Measurements from ENCODE around the gene CCDC174.
"Not testable (repeated sequence)": the region's sequence is repeated elsewhere in the genome, so short reads cannot be mapped to it uniquely, and the experiment has no call there.

CCDC174 gene

GRCh38 chr3:14627815-14628214 lies 23.7 kb upstream of the CCDC174 start:
- DNase-seq = no peak

DNA sequence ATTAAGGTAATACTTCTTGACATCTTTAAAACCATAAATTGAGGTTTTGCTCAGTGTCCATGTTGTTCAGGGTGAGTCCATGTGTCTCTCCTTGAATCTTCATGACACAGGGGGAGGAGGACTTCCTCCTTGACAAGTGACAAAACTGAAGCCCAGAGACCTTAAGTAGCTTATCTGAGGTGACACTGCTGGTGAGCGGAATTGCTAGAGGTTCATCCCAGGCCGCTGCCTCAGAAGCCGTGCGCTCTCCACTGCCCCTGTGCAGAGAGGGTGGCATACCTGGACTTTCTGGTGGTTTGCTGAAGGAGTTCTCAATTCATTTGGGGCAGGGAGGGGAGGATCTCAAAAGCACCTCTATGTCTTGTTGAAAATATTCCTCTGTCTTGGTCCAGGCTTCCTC lies 23.2 kb upstream of the CCDC174 start:
- DNase-seq = no peak

- DNase-seq = no peak
Observed at GRCh38 chr3:14630404-14631100, 21.0 kb upstream of the CCDC174 start.

GRCh38 chr3:14631101-14631497 lies 20.5 kb upstream of the CCDC174 start:
- no peak for DNase-seq

DNA sequence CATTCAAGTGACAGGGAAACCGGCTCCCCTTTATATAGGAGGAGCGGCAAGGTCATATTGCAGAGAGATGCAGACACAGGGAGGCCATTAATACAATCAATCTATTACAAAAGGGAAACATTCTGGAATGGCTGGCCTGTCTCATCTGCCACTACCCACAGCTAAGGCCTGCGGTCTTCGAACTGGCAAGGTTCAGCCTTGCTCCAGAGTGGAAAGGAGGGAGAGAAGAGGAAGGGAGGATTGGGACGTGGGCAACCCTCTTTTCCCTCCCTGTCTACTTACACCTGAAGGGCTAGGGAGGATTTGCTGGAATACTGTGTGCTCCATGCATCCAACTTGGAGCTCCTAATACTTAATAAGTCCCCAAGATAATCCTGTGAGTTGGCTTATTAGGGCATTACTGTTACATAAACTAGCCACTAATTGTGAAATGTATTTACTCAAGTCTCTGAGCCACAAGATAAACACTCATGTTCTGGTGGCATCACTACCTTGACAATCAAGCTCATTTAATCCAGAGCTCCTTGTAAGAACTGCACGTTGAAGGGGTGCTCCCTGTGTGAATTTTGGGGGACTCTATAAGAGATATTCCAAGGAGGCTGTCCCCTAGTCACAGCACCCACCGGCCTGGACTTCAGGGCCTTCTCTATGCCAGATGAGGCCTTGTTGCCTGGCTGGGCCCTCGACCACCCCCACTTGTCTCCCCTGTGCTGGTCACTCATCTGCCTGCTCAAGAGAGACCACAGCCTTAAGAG lies 19.7 kb upstream of the CCDC174 start:
- no peak for DNase-seq

DNA sequence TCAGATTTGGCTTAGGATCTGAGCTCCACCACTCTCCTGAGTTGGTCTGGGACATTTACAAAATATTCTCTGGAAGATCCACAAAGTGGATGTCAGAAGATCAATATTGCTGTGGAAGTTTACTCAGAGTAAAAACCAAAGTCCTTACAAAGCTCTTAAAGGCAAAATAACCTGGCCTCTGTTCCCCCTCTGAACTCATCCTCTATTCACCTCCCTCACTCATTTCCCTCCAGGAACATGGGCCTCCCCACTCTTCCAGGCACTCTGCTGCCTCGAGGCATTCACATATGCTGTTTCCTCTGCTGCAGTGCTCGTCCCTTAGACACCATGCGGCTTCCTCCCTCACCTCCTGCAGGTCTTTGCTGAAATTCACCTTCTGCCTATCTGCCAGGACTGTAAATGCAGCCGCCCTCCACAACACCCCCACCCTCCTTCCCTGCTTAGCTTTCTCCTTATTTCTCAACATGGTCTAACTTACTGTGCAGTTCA lies 19.1 kb upstream of the CCDC174 start:
- no peak for DNase-seq

GRCh38 chr3:14633417-14633816 lies 18.1 kb upstream of the CCDC174 start:
- no peak for DNase-seq

GRCh38 chr3:14633819-14634424 lies 17.6 kb upstream of the CCDC174 start:
- DNase-seq = no peak

DNA sequence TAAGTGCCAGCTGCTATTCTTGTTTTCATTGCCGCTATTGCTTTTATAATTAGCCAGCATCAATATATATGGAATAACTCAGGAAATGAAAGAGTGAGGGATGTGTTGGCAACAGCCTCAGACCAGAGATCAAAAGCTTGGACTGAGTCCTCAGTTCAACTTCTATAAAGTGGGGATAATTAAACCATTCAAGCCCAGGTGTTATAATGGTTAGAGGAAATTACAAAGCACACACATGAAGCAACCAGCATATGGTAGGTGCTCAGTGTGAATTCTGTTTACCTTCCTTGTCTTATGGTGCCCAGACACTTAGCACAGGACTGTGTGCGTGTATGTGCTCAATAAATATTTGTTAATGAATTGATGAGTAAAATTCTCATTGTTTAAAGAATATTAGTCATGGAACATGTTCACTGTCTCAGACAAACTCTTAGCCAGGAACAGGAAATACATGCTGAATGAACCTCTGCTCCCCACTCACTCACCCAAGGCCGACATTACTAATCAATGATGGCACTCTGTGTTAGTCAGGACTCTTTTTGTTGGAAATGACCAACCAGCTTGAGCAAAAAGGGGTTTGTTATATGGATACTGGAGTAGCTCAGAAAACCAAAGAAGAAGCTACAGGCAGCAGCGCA lies 16.7 kb upstream of the CCDC174 start:
- no peak for DNase-seq

- DNase-seq = no peak
Observed at GRCh38 chr3:14636496-14637087, 15.0 kb upstream of the CCDC174 start.

DNA sequence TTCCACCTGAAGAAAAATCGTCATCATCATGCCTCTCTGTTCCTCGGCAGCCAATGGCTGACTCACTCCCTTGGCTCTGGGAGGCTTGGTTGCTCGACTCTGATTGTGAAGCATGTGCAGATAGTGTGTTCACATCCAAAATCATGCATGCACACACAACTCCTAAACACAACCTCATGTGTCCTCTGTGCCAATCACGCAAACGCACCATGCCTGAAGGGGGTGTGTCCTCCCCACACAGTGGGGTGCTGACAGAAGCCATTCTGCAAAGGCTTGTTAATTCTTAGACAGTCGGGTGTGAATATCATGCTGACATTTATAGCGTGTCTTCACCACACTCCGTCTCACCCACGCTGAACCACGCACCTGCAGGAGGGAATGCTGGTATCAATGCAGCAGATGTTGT lies 11.4 kb upstream of the CCDC174 start:
- no peak for DNase-seq

- DNase-seq = no peak
Observed at GRCh38 chr3:14640734-14641133, 10.8 kb upstream of the CCDC174 start.

GRCh38 chr3:14641346-14641745 lies 10.2 kb upstream of the CCDC174 start:
- DNase-seq = no peak

GRCh38 chr3:14645453-14645852 lies 6.1 kb upstream of the CCDC174 start:
- no peak for DNase-seq

DNA sequence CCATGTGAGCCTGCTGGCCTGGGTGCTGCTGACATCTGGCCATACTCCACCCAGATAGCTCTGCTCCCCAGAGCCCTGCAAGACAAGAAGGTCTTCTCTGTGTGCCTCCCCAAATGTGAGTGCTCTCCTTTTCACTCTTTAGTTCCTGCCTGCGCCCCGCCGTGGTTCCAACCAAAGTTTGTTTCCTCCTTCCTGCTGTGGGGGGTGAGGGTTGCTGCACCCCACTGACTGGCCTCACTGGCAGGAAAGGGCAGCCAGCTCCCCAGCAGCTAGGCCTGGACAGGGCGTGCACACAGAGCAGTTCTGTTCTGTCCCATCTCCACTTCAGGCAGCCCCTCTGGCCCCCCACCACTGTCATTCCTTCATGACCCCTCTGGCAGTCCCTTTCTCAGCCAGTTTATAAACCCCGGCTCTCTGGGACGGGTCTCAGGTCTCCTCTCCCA lies 5.4 kb upstream of the CCDC174 start:
- no peak for DNase-seq

- DNase-seq = no peak
Observed at GRCh38 chr3:14646589-14647413, 4.8 kb upstream of the CCDC174 start.

DNA sequence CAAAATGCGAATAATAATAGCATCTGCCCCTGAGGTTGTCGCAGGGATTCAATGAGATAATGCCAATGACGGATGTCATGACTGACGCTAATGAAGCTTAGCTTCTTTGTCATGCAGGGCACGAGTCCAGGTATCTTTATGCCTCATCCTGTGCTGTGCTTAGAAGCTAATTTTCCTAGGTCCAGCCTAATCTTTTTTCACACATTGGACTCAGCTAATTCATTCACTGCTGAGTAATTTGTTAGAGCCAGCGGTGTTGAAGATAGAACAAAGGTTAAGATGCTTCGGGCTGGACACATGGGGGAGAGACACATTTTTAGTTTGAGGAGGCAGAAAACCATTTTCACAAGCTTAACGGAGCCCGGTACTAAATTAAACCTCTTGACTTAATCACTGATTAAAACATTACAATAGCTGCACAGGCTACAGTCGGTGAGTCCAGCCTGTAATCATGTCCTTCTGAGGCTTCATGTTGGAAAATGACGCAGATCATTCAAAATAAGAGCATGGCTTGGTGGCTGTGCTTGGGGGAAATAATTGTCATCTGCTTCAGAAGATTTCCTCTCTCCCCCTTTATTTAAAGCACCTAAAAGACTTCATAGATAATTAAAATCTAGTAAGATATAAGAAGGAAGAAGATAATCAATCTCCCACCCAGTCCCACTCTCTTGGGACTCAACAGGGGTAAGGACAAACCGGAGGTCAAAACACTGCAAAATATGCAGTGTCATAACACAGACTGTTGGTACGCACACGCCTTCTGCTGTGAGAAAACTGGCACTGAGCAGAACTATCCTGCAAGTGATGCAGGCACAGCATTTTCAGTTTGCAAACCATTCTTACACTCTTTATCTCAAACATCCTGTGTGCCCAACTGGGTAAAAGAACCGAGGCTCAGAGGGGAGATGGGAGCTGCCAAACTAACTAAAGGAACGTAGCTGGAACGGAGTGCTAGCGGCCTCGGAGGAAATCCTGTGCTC lies 3.3 kb upstream of the CCDC174 start:
- DNase-seq = no peak

DNA sequence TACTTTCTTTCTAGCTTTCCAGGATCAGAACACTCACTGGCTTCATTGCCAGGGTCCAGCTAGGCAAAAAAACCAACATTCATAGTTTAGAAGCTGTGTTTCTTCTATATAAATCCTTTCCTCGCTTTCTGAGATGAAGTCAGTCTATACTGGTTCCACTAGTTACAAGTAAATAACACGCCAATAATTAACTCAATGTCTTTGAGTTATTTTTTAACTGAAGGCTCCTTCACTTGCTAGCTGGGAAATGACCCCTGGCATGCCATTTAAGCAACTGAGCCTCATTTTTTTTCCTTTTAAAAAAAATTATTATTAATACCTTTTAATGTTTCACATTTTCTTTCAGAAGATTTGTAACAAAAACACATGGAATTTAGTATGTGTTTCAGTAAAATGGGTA lies 2.1 kb upstream of the CCDC174 start:
- no peak for DNase-seq

DNA sequence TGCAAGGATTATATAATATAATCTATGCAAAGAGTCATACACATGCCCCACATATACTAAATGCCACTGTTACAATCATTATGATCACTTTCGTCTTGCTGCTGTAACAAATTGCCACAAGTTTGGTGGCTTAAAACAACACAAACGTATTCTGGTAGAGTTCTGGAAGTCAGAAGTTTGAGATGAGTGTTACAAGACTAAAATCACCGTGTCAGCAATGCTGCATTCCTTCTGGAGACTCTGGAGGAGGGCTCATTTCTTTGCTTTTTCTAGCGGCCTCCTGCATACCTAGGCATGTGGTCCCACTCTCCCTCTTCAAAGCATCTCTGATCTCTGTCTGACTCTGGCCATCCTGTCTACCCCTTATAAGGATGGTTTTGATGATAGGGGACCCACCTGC lies 1.4 kb upstream of the CCDC174 start:
- no peak for DNase-seq

DNA sequence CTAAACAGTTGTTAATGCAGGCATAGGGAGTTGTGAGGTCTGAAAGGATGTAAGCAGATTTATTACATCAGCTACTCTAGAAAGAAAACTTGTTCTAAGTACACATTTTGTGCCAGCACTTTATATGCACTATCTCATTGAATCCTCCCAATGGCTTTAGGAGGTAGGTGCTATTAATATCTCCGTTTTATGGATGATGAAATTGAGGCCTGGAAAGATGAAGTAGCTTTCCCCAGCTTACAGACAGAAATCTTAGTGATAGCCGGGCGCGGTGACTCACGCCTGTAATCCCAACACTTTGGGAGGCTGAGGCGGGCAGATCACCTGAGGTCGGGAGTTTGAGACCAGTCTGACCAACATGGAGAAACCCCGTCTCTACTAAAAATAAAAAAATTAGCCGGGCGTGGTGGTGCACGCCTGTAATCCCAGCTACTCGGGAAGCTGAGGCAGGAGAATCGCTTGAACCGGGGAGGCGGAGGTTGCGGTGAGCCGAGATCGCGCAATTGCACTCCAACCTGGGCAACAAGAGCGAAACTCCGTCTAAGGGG lies 872 bp downstream of the CCDC174 start:
- not testable (repeated sequence) for DNase-seq

Measured in activated gamma-delta T cell (primary cell).